Kidney (tissue), 14 donors: ENCODE measurements around the gene FAM184B. TPM values are rescaled to one million over a fixed set of nuclear protein-coding genes. Genes with fewer than 3 reads are reported as not detected.
A peak's percentile ranks its signal among the peaks of the same experiment; 100 is the strongest.

Experiments used
- DNase-seq, 5 donors: peaks; one replicate each; pipeline ENCODE4 v3.0.0-alpha.2; 2013 to 2020
- FAIRE-seq: peaks from 2 replicates; lab custom pipeline; 2012; peaks lifted over from hg19 to GRCh38; lab: Jason Lieb, UNC
- H3K27ac ChIP-seq, 2 donors: one replicate each; pipeline ENCODE4 v1.7.0; 2013; ENCODE audit warnings: low read depth in 2 of 2, low read length in 2 of 2, inconsistent platforms in 1 of 2
- H3K27me3 ChIP-seq: one replicate; pipeline ENCODE4 v1.7.1; 2013; ENCODE audit warnings: low read length, inconsistent platforms; ENCODE audit not compliant: control insufficient read depth, insufficient read depth
- H3K36me3 ChIP-seq, 3 donors: one replicate each; pipeline versions ENCODE4 v1.7.0 to v1.7.1; 2013; ENCODE audit warnings: low read length in 3 of 3, control low read depth in 1 of 3, inconsistent platforms in 1 of 3; ENCODE audit not compliant: insufficient read depth in 3 of 3, control insufficient read depth in 2 of 3
- H3K4me1 ChIP-seq, 3 donors: one replicate each; pipeline versions ENCODE4 v1.7.0 to v1.7.1; 2013; ENCODE audit warnings: low read length in 3 of 3, inconsistent platforms in 1 of 3, low read depth in 1 of 3; ENCODE audit not compliant: control insufficient read depth in 2 of 3, insufficient read depth in 2 of 3
- H3K4me3 ChIP-seq, 3 donors: one replicate each; pipeline versions ENCODE4 v1.7.0 to v1.8.1; 2013; ENCODE audit warnings: low read length in 3 of 3, control low read depth in 1 of 3, inconsistent platforms in 1 of 3
- H3K9ac ChIP-seq, 3 donors: one replicate each; pipeline versions ENCODE4 v1.7.0 to v1.7.1; 2013; ENCODE audit warnings: low read length in 3 of 3, control low read depth in 1 of 3, inconsistent platforms in 1 of 3
- H3K9me3 ChIP-seq, 3 donors: one replicate each; pipeline versions ENCODE4 v1.7.0 to v1.7.1; 2013; ENCODE audit warnings: low read length in 3 of 3, control low read depth in 1 of 3, inconsistent platforms in 1 of 3; ENCODE audit not compliant: control insufficient read depth in 2 of 3, insufficient read depth in 1 of 3
- intact Hi-C: fragments of 100-400 bp; cut with DNase I; formaldehyde crosslinking; loops from one replicate; pipeline ENCODE4 v1.11.1; 2022
- polyA plus RNA-seq: library from polyadenylated mRNA; stranded (reverse); fragments of 350-450 nt; fragmentation: Illumina TruSeq; extraction: RNeasy Lipid Tissue Mini Kit (QIAGEN cat#74804); gene quantifications from one replicate; pipeline ENCODE4 v1.2.3, GENCODE V29; 2014; ENCODE audit warnings: low read depth, low replicate concordance; ENCODE audit not compliant: insufficient read depth
- total RNA-seq: library from RNA; stranded (reverse); fragmentation: NEBNext Ultra II Directional; extraction: Animal tissue kit (Norgen Biotek cat#: 25700); gene quantifications from one replicate; pipeline ENCODE4 v1.2.1, GENCODE V29; 2021
- TF ChIP-seq, protein P1 (sequence below): IDR thresholded peaks from 3 replicates; pipeline ENCODE4 v1.5.1; 2012; ENCODE audit warnings: mild to moderate bottlenecking, moderate library complexity, borderline replicate concordance; ENCODE audit not compliant: insufficient read depth; ENCODE audit errors: extremely low read depth
- donor health status: control.
- donor health status: control.
- donor health status: control.
- donor health status: control.
- donor health status: control.
- donor health status: DM: yes; HTN: yes; CAD: no.
- donor health status: Normal renal cell carcinoma (clear cell type).

FAM184B gene
- total and polyA plus RNA-seq, 2 donors from 2014 or later: 0.09 to 0.39 TPM

DNA sequence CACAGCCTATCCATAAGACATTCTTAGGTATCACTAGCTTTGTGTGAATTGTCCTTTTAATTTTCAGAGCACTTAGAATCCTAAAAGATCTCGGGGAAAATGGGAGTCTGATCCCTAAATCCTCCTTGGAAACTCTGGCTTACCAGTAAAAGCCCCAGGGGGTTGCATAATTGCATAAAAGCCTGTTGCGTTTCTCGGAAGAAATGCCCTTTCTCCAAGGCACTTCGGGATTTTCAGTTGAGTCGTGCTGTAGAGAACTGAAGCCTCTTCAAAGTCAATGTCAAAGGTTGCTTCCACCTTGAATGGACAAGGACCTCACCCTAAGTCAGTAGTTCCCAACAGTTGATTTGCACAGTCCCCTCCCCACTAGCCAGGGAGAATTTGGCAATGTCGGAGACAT is 20.8 kb downstream of the FAM184B start:
- Histone ChIP-seq H3K4me1 (no peaks in the 10 kb centered on the region), H3K4me3 (no peak overlapping the region), H3K27ac (no peak overlapping the region), H3K27me3 (no peaks in the 10 kb centered on the region), H3K9me3 (no peaks in the 10 kb centered on the region), H3K36me3 (no peaks in the 10 kb centered on the region), H3K9ac (no peak overlapping the region)
- intact Hi-C loops: no loop called here
- DNase-seq (no peak), FAIRE-seq (no peak)
- TF ChIP-seq, protein P1, sequence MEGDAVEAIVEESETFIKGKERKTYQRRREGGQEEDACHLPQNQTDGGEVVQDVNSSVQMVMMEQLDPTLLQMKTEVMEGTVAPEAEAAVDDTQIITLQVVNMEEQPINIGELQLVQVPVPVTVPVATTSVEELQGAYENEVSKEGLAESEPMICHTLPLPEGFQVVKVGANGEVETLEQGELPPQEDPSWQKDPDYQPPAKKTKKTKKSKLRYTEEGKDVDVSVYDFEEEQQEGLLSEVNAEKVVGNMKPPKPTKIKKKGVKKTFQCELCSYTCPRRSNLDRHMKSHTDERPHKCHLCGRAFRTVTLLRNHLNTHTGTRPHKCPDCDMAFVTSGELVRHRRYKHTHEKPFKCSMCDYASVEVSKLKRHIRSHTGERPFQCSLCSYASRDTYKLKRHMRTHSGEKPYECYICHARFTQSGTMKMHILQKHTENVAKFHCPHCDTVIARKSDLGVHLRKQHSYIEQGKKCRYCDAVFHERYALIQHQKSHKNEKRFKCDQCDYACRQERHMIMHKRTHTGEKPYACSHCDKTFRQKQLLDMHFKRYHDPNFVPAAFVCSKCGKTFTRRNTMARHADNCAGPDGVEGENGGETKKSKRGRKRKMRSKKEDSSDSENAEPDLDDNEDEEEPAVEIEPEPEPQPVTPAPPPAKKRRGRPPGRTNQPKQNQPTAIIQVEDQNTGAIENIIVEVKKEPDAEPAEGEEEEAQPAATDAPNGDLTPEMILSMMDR: no peak

DNA sequence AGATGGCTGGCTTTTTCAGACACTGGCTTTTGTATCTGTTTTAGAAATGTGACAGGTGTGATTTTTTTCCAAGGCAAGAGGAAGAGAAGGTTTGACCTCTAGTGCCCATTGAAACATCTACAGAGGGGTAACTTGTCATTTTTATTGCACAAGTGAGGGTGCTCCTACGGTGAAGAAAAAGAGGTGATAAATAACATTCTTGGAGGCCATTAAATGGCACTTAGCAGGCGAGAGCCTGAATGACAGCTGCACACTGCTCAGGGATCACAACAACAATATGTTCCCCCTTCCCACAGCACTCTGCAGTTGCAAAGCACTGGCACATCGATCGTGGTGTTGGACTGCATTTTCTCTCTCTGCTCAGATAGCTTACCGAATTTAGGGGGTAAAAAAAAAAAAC is 22.9 kb downstream of the FAM184B start:
- no peak overlapping the region for H3K27ac ChIP-seq
- TF ChIP-seq, protein P1: no peak
- no peak overlapping the region for H3K9ac ChIP-seq
- no peak overlapping the region for H3K4me3 ChIP-seq
- H3K36me3 ChIP-seq: no peaks in the 10 kb centered on the region
- no peak for FAIRE-seq
- no peaks in the 10 kb centered on the region for H3K4me1 ChIP-seq
- DNase-seq: peak in 2 of 5 donors; percentile 29 to 45
- no peaks in the 10 kb centered on the region for H3K9me3 ChIP-seq
- intact Hi-C loops: no loop called here
- H3K27me3 ChIP-seq: no peaks in the 10 kb centered on the region

DNA sequence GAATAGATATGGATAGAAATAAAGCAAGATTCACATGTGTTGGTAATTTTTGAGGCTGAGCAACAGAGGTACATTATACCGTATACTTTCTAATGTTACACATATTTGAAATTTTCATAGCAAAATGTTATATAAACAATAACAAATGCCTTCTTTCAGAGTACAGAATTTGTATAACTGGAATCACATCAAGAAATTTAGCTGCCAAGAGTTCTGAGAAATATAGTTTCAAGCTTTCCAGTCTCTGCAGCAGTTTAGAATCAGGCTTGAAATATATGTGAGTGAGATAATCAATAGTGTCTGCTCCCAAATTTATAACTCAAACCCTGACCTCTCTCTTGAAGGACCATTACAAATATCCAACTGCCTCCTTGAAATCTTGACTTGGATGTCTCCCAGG is 23.8 kb downstream of the FAM184B start:
- intact Hi-C loops: no loop called here
- Histone ChIP-seq H3K36me3 (no peaks in the 10 kb centered on the region), H3K4me1 (no peaks in the 10 kb centered on the region), H3K4me3 (no peak overlapping the region), H3K27ac (no peak overlapping the region), H3K9ac (no peak overlapping the region), H3K27me3 (no peaks in the 10 kb centered on the region), H3K9me3 (no peaks in the 10 kb centered on the region)
- FAIRE-seq (no peak), DNase-seq (no peak)
- TF ChIP-seq, protein P1: no peak

DNA sequence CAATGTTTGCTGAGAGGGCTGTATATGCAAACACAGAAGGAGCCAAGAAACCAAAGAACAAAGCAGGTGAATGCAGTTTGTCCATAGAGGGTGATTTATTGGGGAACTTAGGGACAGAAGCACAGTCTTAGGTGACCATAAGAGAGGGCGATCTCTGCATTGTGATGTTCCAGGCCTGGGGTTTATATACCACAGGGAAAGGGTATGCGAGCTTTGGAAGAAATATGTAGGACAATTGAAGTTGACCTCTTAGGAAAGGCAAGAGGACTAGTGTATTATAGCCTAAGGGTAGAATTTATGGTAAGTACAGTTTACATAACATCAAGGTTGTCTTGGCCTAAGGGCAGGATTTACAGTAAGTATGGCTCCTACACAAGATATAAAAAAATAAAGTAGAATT is 27.8 kb downstream of the FAM184B start:
- H3K9ac ChIP-seq: no peak overlapping the region
- DNase-seq (no peak), FAIRE-seq (no peak)
- no peaks in the 10 kb centered on the region for H3K36me3 ChIP-seq
- H3K4me3 ChIP-seq: no peak overlapping the region
- intact Hi-C loops: no loop called here
- no peaks in the 10 kb centered on the region for H3K9me3 ChIP-seq
- no peak overlapping the region for H3K27ac ChIP-seq
- TF ChIP-seq, protein P1: no peak
- H3K4me1 ChIP-seq: no peaks in the 10 kb centered on the region
- H3K27me3 ChIP-seq: no peaks in the 10 kb centered on the region
